OCI-LY7 (cell line): ENCODE data around the gene FSIP1. TPM values are rescaled to one million over a fixed set of nuclear protein-coding genes. Genes with fewer than 3 reads are reported as not detected.

Experiments
- BruUV-seq: library from RNA; stranded (reverse); fragments of 400-500 nt; replicated peaks from 2 replicates; lab custom pipeline; 2021; lab: Mats Ljungman, UMichigan
- CTCF ChIA-PET: fragments of 300-600 bp; sonication (Branson Sonifier 250); formaldehyde crosslinking; loops from one replicate; lab custom pipeline; 2022; ENCODE audit warnings: antibody characterized with exemption; ENCODE audit not compliant: unreplicated experiment; lab: Charles Lee
- POLR2A ChIA-PET: fragments of 300-600 bp; sonication (Branson Sonifier 250); formaldehyde crosslinking; loops from one replicate; lab custom pipeline; 2022; ENCODE audit warnings: antibody characterized with exemption; lab: Charles Lee
- DNase-seq: peaks from one replicate; pipeline ENCODE4 v3.0.0-alpha.2; 2015; ENCODE audit warnings: low spot score
- H2AFZ ChIP-seq: fragments of 200-600 bp; sonication (generic), shearing (Covaris generic); 2 replicates; pipeline ENCODE4 v1.6.1; 2014; ENCODE audit warnings: mild to moderate bottlenecking, antibody characterized with exemption, low read length, moderate library complexity
- H3K27ac ChIP-seq: fragments of 200-600 bp; sonication (generic); 2 replicates; pipeline ENCODE4 v1.5.1; 2014; ENCODE audit warnings: mixed run types, low read depth, mild to moderate bottlenecking, moderate library complexity, low read length, inconsistent platforms; ENCODE audit not compliant: poor library complexity, severe bottlenecking
- H3K36me3 ChIP-seq: fragments of 200-600 bp; sonication (generic); 2 replicates; pipeline ENCODE4 v1.6.1; 2014; ENCODE audit warnings: mild to moderate bottlenecking, antibody characterized with exemption, low read length, moderate library complexity, mixed read lengths; ENCODE audit not compliant: insufficient read depth
- H3K4me1 ChIP-seq: fragments of 200-600 bp; sonication (generic); 2 replicates; pipeline ENCODE4 v1.5.1; 2014; ENCODE audit warnings: mild to moderate bottlenecking, low read length; ENCODE audit not compliant: insufficient read depth, poor library complexity, severe bottlenecking
- H3K4me2 ChIP-seq: fragments of 200-600 bp; sonication (generic); 2 replicates; pipeline ENCODE4 v1.6.1; 2014; ENCODE audit warnings: mild to moderate bottlenecking, low read length
- H3K4me3 ChIP-seq: fragments of 200-600 bp; sonication (generic); 2 replicates; pipeline ENCODE4 v1.5.1; 2014; ENCODE audit warnings: mild to moderate bottlenecking, low read depth, low read length; ENCODE audit not compliant: poor library complexity, severe bottlenecking
- H3K79me2 ChIP-seq: fragments of 200-600 bp; sonication (generic); 2 replicates; pipeline ENCODE4 v1.6.1; 2016; ENCODE audit warnings: low read depth, mild to moderate bottlenecking, low read length, moderate library complexity, mixed read lengths; ENCODE audit not compliant: insufficient read depth
- H3K9me2 ChIP-seq: fragments of 200-600 bp; sonication (generic); 2 replicates; pipeline ENCODE4 v1.6.1; 2016; ENCODE audit warnings: mild to moderate bottlenecking, low read length, mixed read lengths; ENCODE audit not compliant: insufficient read depth
- H3K9me3 ChIP-seq: fragments of 200-600 bp; sonication (generic); 2 replicates; pipeline ENCODE4 v1.6.1; 2014; ENCODE audit warnings: mild to moderate bottlenecking, mixed run types, low read length, mixed read lengths
- H4K20me1 ChIP-seq: fragments of 200-600 bp; sonication (generic); 2 replicates; pipeline ENCODE4 v1.6.1; 2014; ENCODE audit warnings: mild to moderate bottlenecking, antibody characterized with exemption, low read length, moderate library complexity, mixed read lengths; ENCODE audit not compliant: insufficient read depth
- EZH2phosphoT487 ChIP-seq: fragments of 200-600 bp; sonication (generic); IDR thresholded peaks from 2 replicates; pipeline ENCODE4 v1.6.1; 2018; ENCODE audit warnings: low read depth, borderline replicate concordance, mild to moderate bottlenecking, mixed run types, antibody characterized with exemption, low read length, moderate library complexity, mixed read lengths
- intact Hi-C: fragments of 100-400 bp; cut with micrococcal nuclease; formaldehyde crosslinking; loops from one replicate; pipeline ENCODE4 v1.10.0; 2022; ENCODE audit not compliant: unreplicated experiment
- total RNA-seq, 2 experiments: library from RNA; depleted of rRNA in 1 of 2; stranded (reverse); fragments of >200 nt in 1 of 2; shearing (Covaris generic) in 1 of 2; gene quantifications; 2 replicates each; pipeline ENCODE4 v1.2.3, GENCODE V29; 2014 to 2022
- TF ChIP-seq, protein P1 (sequence below): fragments of 200-600 bp; sonication (generic); conservative IDR thresholded peaks from 2 replicates; pipeline ENCODE4 v1.5.1; 2014; ENCODE audit warnings: mild to moderate bottlenecking, antibody characterized with exemption, low read length, moderate library complexity, mixed read lengths

Gene FSIP1
- total RNA-seq, 2 experiments from 2014 or later, result 0.28 to 0.65 TPM

DNA sequence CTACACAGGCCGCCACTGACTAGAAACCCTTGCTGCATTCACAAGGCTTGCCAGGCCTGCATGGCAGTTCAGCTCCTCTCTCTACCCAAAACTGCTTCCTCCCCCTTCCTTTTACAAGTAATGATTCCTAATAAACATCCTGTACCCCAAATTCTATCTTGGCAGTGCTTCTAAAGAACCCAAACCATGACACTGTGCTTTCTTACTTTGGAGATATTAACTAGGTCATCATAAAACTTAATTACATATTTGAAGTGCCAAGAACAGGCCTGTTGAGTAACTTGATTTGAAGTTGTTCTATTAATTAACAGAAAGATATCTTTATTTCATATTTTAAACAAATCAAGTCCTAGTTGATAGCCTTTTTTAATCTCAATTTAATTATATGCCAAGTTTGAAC, 113.4 kb downstream of the FSIP1 start:
- no peaks in the 10 kb centered on the region for H3K79me2 ChIP-seq
- no peaks in the 10 kb centered on the region for H3K4me1 ChIP-seq
- no peaks in the 10 kb centered on the region for H3K36me3 ChIP-seq
- H3K9me3 ChIP-seq, result no peaks in the 10 kb centered on the region
- no peak overlapping the region for H3K4me3 ChIP-seq
- no peak overlapping the region for H3K4me2 ChIP-seq
- no peak overlapping the region for H3K27ac ChIP-seq
- ChIA-PET CTCF (no interaction called here), POLR2A (no interaction called here)
- DNase-seq, result no peak
- H3K9me2 ChIP-seq, result no peaks in the 10 kb centered on the region
- no TSS peak for BruUV-seq
- no peak for TF ChIP-seq EZH2phosphoT487
- TF ChIP-seq, protein P1, sequence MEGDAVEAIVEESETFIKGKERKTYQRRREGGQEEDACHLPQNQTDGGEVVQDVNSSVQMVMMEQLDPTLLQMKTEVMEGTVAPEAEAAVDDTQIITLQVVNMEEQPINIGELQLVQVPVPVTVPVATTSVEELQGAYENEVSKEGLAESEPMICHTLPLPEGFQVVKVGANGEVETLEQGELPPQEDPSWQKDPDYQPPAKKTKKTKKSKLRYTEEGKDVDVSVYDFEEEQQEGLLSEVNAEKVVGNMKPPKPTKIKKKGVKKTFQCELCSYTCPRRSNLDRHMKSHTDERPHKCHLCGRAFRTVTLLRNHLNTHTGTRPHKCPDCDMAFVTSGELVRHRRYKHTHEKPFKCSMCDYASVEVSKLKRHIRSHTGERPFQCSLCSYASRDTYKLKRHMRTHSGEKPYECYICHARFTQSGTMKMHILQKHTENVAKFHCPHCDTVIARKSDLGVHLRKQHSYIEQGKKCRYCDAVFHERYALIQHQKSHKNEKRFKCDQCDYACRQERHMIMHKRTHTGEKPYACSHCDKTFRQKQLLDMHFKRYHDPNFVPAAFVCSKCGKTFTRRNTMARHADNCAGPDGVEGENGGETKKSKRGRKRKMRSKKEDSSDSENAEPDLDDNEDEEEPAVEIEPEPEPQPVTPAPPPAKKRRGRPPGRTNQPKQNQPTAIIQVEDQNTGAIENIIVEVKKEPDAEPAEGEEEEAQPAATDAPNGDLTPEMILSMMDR, result no peak
- H4K20me1 ChIP-seq, result no peaks in the 10 kb centered on the region
- H2AFZ ChIP-seq, result no peak overlapping the region
- intact Hi-C loops, result no loop called here

DNA sequence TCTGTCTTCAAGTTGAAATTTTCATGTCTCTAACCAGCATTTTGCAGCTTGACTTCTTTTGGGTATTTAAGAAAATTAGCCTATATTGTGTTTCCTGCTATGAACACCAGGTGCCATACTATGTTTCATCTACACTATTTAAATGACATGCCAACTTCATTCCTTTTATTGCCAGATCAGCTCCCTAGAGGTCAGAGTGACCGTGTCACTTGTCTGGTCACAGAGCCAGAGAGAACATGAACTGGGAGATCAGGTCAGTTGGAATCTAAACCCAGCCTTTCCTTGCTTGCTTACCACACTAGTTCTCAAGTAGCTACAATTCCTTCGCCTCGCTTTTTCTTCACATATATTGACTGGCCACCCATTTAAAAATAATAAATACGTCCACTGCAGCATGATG, 114.2 kb downstream of the FSIP1 start:
- H3K9me2 ChIP-seq, result no peaks in the 10 kb centered on the region
- no peak overlapping the region for H3K4me3 ChIP-seq
- no peaks in the 10 kb centered on the region for H3K79me2 ChIP-seq
- H3K9me3 ChIP-seq, result no peaks in the 10 kb centered on the region
- no peak overlapping the region for H3K27ac ChIP-seq
- H3K4me2 ChIP-seq, result no peak overlapping the region
- H3K36me3 ChIP-seq, result no peaks in the 10 kb centered on the region
- H4K20me1 ChIP-seq, result no peaks in the 10 kb centered on the region
- H3K4me1 ChIP-seq, result no peaks in the 10 kb centered on the region
- POLR2A ChIA-PET, result no interaction called here
- intact Hi-C loops, result no loop called here
- no peak overlapping the region for H2AFZ ChIP-seq
- TF ChIP-seq, protein P1, result no peak
- TF ChIP-seq EZH2phosphoT487, result no peak
- no TSS peak for BruUV-seq
- CTCF ChIA-PET, result no interaction called here
- DNase-seq, result no peak

DNA sequence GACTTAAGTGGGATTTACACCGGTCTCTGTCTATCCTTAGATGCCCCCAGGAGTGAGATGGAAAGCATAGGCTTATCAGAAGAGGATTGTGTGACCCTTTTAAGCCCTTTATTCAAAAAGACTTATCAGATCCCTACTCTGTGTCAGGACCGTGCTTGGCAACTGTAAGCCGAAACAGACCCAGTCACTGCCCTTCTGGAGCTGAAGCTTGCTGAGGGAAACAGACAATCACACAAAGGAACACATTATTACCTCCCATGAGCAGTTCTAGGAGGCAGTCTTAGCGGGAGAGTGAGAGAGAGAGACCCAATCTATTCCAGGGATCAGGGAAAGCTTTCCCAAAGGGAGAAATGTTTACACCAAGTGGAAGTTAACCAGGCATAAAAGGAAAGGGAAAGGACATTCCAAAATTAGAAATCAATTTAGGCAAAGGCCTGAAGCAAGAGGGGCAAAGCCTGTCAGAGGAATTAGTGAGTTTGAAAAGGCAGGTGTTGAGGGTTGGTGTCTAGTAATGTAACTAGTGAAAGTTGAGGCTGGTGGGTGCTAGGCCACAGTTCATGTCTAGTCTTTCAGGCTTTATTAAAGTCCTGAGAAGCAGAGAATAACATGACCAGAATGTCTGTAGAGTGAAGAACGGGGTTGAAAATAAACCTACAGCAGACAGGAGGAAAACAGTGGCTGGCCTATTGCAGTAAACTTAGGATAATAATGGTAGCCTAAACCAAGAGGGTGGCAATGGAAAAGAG, 115.1 kb downstream of the FSIP1 start:
- H3K4me2 ChIP-seq, result no peak overlapping the region
- no peaks in the 10 kb centered on the region for H3K79me2 ChIP-seq
- H4K20me1 ChIP-seq, result no peaks in the 10 kb centered on the region
- intact Hi-C loops, result no loop called here
- no peak overlapping the region for H3K27ac ChIP-seq
- POLR2A ChIA-PET, result no interaction called here
- DNase-seq, result no peak
- CTCF ChIA-PET, result no interaction called here
- no TSS peak for BruUV-seq
- no peaks in the 10 kb centered on the region for H3K36me3 ChIP-seq
- TF ChIP-seq, protein P1, result no peak
- no peak for TF ChIP-seq EZH2phosphoT487
- H2AFZ ChIP-seq, result no peak overlapping the region
- no peaks in the 10 kb centered on the region for H3K9me3 ChIP-seq
- no peak overlapping the region for H3K4me3 ChIP-seq
- H3K4me1 ChIP-seq, result no peaks in the 10 kb centered on the region
- no peaks in the 10 kb centered on the region for H3K9me2 ChIP-seq
